Measurements from ENCODE around the gene TRIM17. TPM values are rescaled to one million over a fixed set of nuclear protein-coding genes. Genes with fewer than 3 reads are reported as not detected.

The TRIM17 gene
- total RNA-seq, 1 donor from 2014 or later: 1.5 TPM

DNA sequence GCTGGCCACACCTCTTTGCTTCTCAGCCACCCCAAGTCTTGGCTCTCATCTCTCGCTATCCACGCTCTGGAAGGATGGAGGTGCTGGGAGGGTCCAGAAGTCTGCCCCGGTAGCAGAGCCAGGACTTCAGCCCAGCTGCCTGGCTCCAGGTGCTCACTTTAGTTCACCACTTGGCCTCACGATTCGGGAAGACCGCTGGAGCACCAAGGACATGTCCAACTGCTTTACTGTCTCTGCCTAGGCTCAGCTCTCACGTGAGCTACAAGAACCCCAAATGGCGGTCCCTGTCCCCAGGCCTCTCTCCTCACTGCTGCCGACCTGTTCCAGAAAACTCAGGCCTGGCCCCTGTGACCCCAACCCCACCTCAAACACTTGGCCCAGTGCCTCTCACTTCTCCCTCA lies 13.4 kb downstream of the TRIM17 start:
- H3K9ac ChIP-seq (ENCODE audit: low read length): no peak overlapping the region
- H3K4me3 Mint-ChIP-seq (ENCODE audit: unreplicated experiment): no peak overlapping the region
- no peak overlapping the region for H3K27ac ChIP-seq (ENCODE audit: low read depth, low read length)
- peaks cover 72% of the 10 kb centered on the region for H4K20me1 ChIP-seq (ENCODE audit: insufficient read depth, low read length)
- DNase-seq (ENCODE audit: low read depth) (no peak), FAIRE-seq (no peak)
- peaks cover 24% of the 10 kb centered on the region for H3K4me1 ChIP-seq (ENCODE audit: insufficient read depth, low read length)
- H3K27me3 Mint-ChIP-seq (ENCODE audit: low read depth, unreplicated experiment): no peaks in the 10 kb centered on the region
- H3K4me3 ChIP-seq (ENCODE audit: insufficient read depth, low read depth, low read length): no peak overlapping the region
- peaks cover 7% of the 10 kb centered on the region for H3K4me1 Mint-ChIP-seq (ENCODE audit: low read depth, unreplicated experiment)
- no peaks in the 10 kb centered on the region for H3K27me3 ChIP-seq (ENCODE audit: insufficient read depth, low read length)
- TF ChIP-seq CTCF (IDR thresholded peaks at IDR 0.05; ENCODE audit: insufficient read depth, low read depth, low read length): no peak
- no peak for TF ChIP-seq EZH2 (IDR thresholded peaks at IDR 0.05; ENCODE audit: insufficient read depth, low read length)
- peaks cover 70% of the 10 kb centered on the region for H3K79me2 ChIP-seq (ENCODE audit: insufficient read depth, low read length)
- H3K9me3 Mint-ChIP-seq (ENCODE audit: unreplicated experiment): no peaks in the 10 kb centered on the region
- no peak overlapping the region for H2AFZ ChIP-seq (ENCODE audit: low read depth, low read length)
- H3K4me2 ChIP-seq (ENCODE audit: low read length): no peak overlapping the region
- peaks cover 5% of the 10 kb centered on the region for H3K36me3 ChIP-seq (ENCODE audit: insufficient read depth, low read length)
- H3K9me3 ChIP-seq (ENCODE audit: insufficient read depth, low read depth, low read length): no peaks in the 10 kb centered on the region
- H3K27ac Mint-ChIP-seq (ENCODE audit: unreplicated experiment): no peak overlapping the region
- H3K36me3 Mint-ChIP-seq (ENCODE audit: low read depth, unreplicated experiment): peaks cover 7% of the 10 kb centered on the region

DNA sequence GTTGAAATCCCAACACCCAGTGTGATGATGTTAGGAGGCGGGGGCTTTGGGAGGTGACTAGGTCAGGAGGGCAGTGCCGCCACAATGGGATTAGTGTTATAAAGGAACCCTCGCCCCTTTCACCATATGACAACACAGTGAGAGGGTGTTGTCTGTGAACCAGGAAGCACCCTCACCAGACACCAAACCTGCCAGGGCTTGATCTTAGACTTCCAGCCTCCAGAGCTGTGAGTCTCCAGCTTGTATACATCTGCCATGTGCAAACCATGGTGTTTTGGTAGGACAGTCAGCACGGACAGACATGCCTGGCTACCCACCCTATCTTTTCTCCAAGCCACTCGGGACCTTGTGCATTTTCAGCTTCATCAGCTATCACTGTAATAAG lies 14.0 kb downstream of the TRIM17 start:
- peaks cover 5% of the 10 kb centered on the region for H3K36me3 ChIP-seq (ENCODE audit: insufficient read depth, low read length)
- H2AFZ ChIP-seq (ENCODE audit: low read depth, low read length): no peak overlapping the region
- H3K4me2 ChIP-seq (ENCODE audit: low read length): no peak overlapping the region
- H3K4me1 ChIP-seq (ENCODE audit: insufficient read depth, low read length): peaks cover 20% of the 10 kb centered on the region
- H3K27me3 ChIP-seq (ENCODE audit: insufficient read depth, low read length): no peaks in the 10 kb centered on the region
- peaks cover 75% of the 10 kb centered on the region for H4K20me1 ChIP-seq (ENCODE audit: insufficient read depth, low read length)
- no peak overlapping the region for H3K4me3 ChIP-seq (ENCODE audit: insufficient read depth, low read depth, low read length)
- DNase-seq (ENCODE audit: low read depth) (no peak), FAIRE-seq (no peak)
- H3K4me1 Mint-ChIP-seq (ENCODE audit: low read depth, unreplicated experiment): peaks cover 7% of the 10 kb centered on the region
- no peak overlapping the region for H3K27ac Mint-ChIP-seq (ENCODE audit: unreplicated experiment)
- peaks cover 8% of the 10 kb centered on the region for H3K36me3 Mint-ChIP-seq (ENCODE audit: low read depth, unreplicated experiment)
- H3K9me3 ChIP-seq (ENCODE audit: insufficient read depth, low read depth, low read length): no peaks in the 10 kb centered on the region
- H3K4me3 Mint-ChIP-seq (ENCODE audit: unreplicated experiment): no peak overlapping the region
- no peaks in the 10 kb centered on the region for H3K9me3 Mint-ChIP-seq (ENCODE audit: unreplicated experiment)
- TF ChIP-seq EZH2 (IDR thresholded peaks at IDR 0.05; ENCODE audit: insufficient read depth, low read length) (no peak), CTCF (IDR thresholded peaks at IDR 0.05; ENCODE audit: insufficient read depth, low read depth, low read length) (no peak)
- H3K79me2 ChIP-seq (ENCODE audit: insufficient read depth, low read length): peaks cover 71% of the 10 kb centered on the region
- no peak overlapping the region for H3K27ac ChIP-seq (ENCODE audit: low read depth, low read length)
- H3K27me3 Mint-ChIP-seq (ENCODE audit: low read depth, unreplicated experiment): no peaks in the 10 kb centered on the region
- no peak overlapping the region for H3K9ac ChIP-seq (ENCODE audit: low read length)

- no peaks in the 10 kb centered on the region for H3K9me3 Mint-ChIP-seq (ENCODE audit: unreplicated experiment)
- Histone ChIP-seq H2AFZ (ENCODE audit: low read depth, low read length) (no peak overlapping the region), H3K4me3 (ENCODE audit: insufficient read depth, low read depth, low read length) (no peak overlapping the region), H3K4me1 (ENCODE audit: insufficient read depth, low read length) (peaks cover 14% of the 10 kb centered on the region), H3K27ac (ENCODE audit: low read depth, low read length) (no peak overlapping the region), H3K9ac (ENCODE audit: low read length) (no peak overlapping the region), H3K36me3 (ENCODE audit: insufficient read depth, low read length) (peaks cover 5% of the 10 kb centered on the region), H3K79me2 (ENCODE audit: insufficient read depth, low read length) (peaks cover 66% of the 10 kb centered on the region), H3K27me3 (ENCODE audit: insufficient read depth, low read length) (no peaks in the 10 kb centered on the region), H3K4me2 (ENCODE audit: low read length) (no peak overlapping the region), H3K9me3 (ENCODE audit: insufficient read depth, low read depth, low read length) (no peaks in the 10 kb centered on the region), H4K20me1 (ENCODE audit: insufficient read depth, low read length) (peaks cover 81% of the 10 kb centered on the region)
- H3K36me3 Mint-ChIP-seq (ENCODE audit: low read depth, unreplicated experiment): peaks cover 10% of the 10 kb centered on the region
- H3K4me1 Mint-ChIP-seq (ENCODE audit: low read depth, unreplicated experiment): peaks cover 7% of the 10 kb centered on the region
- FAIRE-seq: no peak
- H3K4me3 Mint-ChIP-seq (ENCODE audit: unreplicated experiment): no peak overlapping the region
- H3K27me3 Mint-ChIP-seq (ENCODE audit: low read depth, unreplicated experiment): no peaks in the 10 kb centered on the region
- no peak for DNase-seq (ENCODE audit: low read depth)
- TF ChIP-seq CTCF (IDR thresholded peaks at IDR 0.05; ENCODE audit: insufficient read depth, low read depth, low read length): no peak
- TF ChIP-seq EZH2 (IDR thresholded peaks at IDR 0.05; ENCODE audit: insufficient read depth, low read length): no peak
- H3K27ac Mint-ChIP-seq (ENCODE audit: unreplicated experiment): peak overlapping the region; percentile 50
These were observed 14.7 kb downstream of the TRIM17 start for GRCh38 chr1:228401782-228402640.

All from astrocyte (in vitro differentiated cells and primary cell).